ENCODE measurements around the gene FCHSD1.

Gene FCHSD1

GRCh38 chr5:141692533-141692888, 41.3 kb upstream of the FCHSD1 start:
- TF ChIP-seq CTCF (IDR thresholded peaks at IDR 0.05; ENCODE audit: control insufficient read depth, extremely low read depth, insufficient read depth), result no peak
- no peak for DNase-seq (ENCODE audit: low read depth)
- H3K4me3 ChIP-seq (ENCODE audit: low read depth, low read length), result peak overlapping the region; percentile 46

- peak; percentile 98 for TF ChIP-seq CTCF (IDR thresholded peaks at IDR 0.05; ENCODE audit: control insufficient read depth, extremely low read depth, insufficient read depth)
- H3K4me3 ChIP-seq (ENCODE audit: low read depth, low read length), result peak overlapping the region; percentile 46
- no peak for DNase-seq (ENCODE audit: low read depth)
These were observed 40.8 kb upstream of the FCHSD1 start for GRCh38 chr5:141691867-141692532.

- DNase-seq (ENCODE audit: low read depth), result no peak
- no peak for TF ChIP-seq CTCF (IDR thresholded peaks at IDR 0.05; ENCODE audit: control insufficient read depth, extremely low read depth, insufficient read depth)
- H3K4me3 ChIP-seq (ENCODE audit: low read depth, low read length), result no peak overlapping the region
These were observed 40.2 kb upstream of the FCHSD1 start for GRCh38 chr5:141691286-141691866.

- no peak for DNase-seq (ENCODE audit: low read depth)
- H3K4me3 ChIP-seq (ENCODE audit: low read depth, low read length), result no peak overlapping the region
- no peak for TF ChIP-seq CTCF (IDR thresholded peaks at IDR 0.05; ENCODE audit: control insufficient read depth, extremely low read depth, insufficient read depth)
These were observed 35.6 kb upstream of the FCHSD1 start for GRCh38 chr5:141686648-141687416.

- no peak for TF ChIP-seq CTCF (IDR thresholded peaks at IDR 0.05; ENCODE audit: control insufficient read depth, extremely low read depth, insufficient read depth)
- no peak for DNase-seq (ENCODE audit: low read depth)
- no peak overlapping the region for H3K4me3 ChIP-seq (ENCODE audit: low read depth, low read length)
These were observed 34.4 kb upstream of the FCHSD1 start for GRCh38 chr5:141685591-141685990.

GRCh38 chr5:141683596-141684141, 32.5 kb upstream of the FCHSD1 start:
- no peak overlapping the region for H3K4me3 ChIP-seq (ENCODE audit: low read depth, low read length)
- no peak for TF ChIP-seq CTCF (IDR thresholded peaks at IDR 0.05; ENCODE audit: control insufficient read depth, extremely low read depth, insufficient read depth)
- no peak for DNase-seq (ENCODE audit: low read depth)

Data from LNCaP clone FGC (cell line).